PFSK-1 (cell line): ENCODE measurements around the gene SLC8A1.

Source experiments
- FOXP2 ChIP-seq: optimal IDR thresholded peaks from 2 replicates; pipeline ENCODE3; 2011; ENCODE audit warnings: borderline replicate concordance, control low read depth, inconsistent platforms; ENCODE audit not compliant: insufficient read depth; ENCODE audit errors: extremely low read length, extremely low read depth
- POLR2AphosphoS5 ChIP-seq: IDR thresholded peaks from 2 replicates; pipeline ENCODE4 v1.6.1; 2012; ENCODE audit warnings: low read depth, mild to moderate bottlenecking, control low read depth, low read length, moderate library complexity
- REST ChIP-seq, 2 experiments: IDR thresholded peaks; 2 replicates each; pipeline versions ENCODE4 v1.6.1 to v1.8.0; 2011 to 2012; ENCODE audit warnings: low read depth in 2 of 2, low read length in 2 of 2, control low read depth in 1 of 2, inconsistent platforms in 1 of 2, mild to moderate bottlenecking in 1 of 2, moderate library complexity in 1 of 2; ENCODE audit not compliant: insufficient read depth in 1 of 2
- SIN3A ChIP-seq: IDR thresholded peaks from 2 replicates; pipeline ENCODE4 v1.6.1; 2012; ENCODE audit warnings: mild to moderate bottlenecking, low read length, moderate library complexity, borderline replicate concordance; ENCODE audit not compliant: insufficient read depth
- TAF1 ChIP-seq: IDR thresholded peaks from 2 replicates; pipeline ENCODE4 v1.6.1; 2012; ENCODE audit warnings: low read length, control low read depth, borderline replicate concordance; ENCODE audit not compliant: insufficient read depth

The SLC8A1 gene

DNA sequence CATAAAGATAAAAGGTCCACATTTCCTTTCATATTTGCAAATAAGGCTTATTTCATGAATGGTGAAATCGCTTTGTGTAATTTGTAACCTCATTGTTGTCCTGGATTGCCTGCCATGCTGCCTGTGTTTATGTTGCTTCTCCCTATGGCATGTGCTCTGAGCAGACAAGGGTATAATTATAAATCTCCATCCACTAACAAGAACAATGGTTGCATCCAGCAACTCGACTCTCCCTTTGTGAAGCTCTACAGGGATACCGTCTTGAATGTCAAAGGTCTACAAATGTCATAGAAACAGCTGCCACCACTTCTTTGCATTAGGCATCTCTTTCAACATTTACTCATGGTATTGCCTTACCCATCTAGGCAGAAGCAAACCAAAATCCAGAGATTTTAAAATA, 209.6 kb downstream of the SLC8A1 start:
- TF ChIP-seq FOXP2 (no peak), REST (IDR thresholded peaks at IDR 0.05; ENCODE audit: insufficient read depth in 1 of 2, low read depth in 2 of 2, low read length in 2 of 2) (no peak), POLR2AphosphoS5 (no peak), SIN3A (no peak), TAF1 (no peak)

- TF ChIP-seq TAF1 (no peak), SIN3A (no peak), POLR2AphosphoS5 (no peak), FOXP2 (no peak), REST (IDR thresholded peaks at IDR 0.05; ENCODE audit: insufficient read depth in 1 of 2, low read depth in 2 of 2, low read length in 2 of 2) (no peak)
Measured at GRCh38 chr2:40240070-40240469, 211.8 kb downstream of the SLC8A1 start.

GRCh38 chr2:40230707-40231432, 221.0 kb downstream of the SLC8A1 start:
- TF ChIP-seq FOXP2 (no peak), SIN3A (no peak), TAF1 (no peak), POLR2AphosphoS5 (no peak)

GRCh38 chr2:40230186-40230585, 221.7 kb downstream of the SLC8A1 start:
- no peak for TF ChIP-seq SIN3A
- no peak for TF ChIP-seq TAF1
- TF ChIP-seq REST (IDR thresholded peaks at IDR 0.05; ENCODE audit: insufficient read depth in 1 of 2, low read depth in 2 of 2, low read length in 2 of 2) = no peak
- TF ChIP-seq FOXP2 = no peak
- TF ChIP-seq POLR2AphosphoS5 = no peak

DNA sequence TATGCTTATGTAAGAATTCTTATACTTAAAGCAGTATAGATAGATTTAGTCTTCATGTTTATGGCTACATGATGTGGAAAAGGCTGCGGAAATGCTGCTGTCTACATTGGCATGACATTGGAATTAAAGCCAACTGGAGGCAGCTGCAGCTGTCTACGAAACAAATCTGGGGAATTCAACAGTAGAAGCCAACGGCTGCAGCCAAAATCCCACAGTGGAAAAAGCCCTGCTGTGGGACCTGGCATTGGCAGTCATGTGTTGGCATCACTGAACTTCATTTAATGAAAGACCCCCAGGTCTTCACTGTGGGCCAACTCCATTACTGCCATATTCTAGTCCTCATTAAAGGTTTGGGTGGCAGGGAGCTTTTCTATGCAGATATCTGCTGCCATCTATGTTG, 223.6 kb downstream of the SLC8A1 start:
- TF ChIP-seq FOXP2 = no peak
- no peak for TF ChIP-seq SIN3A
- TF ChIP-seq TAF1 = no peak
- no peak for TF ChIP-seq REST (IDR thresholded peaks at IDR 0.05; ENCODE audit: insufficient read depth in 1 of 2, low read depth in 2 of 2, low read length in 2 of 2)
- no peak for TF ChIP-seq POLR2AphosphoS5
